Osteocyte (in vitro differentiated cells): ENCODE results near the gene RNF224. TPM values are rescaled to one million over a fixed set of nuclear protein-coding genes. Genes with fewer than 3 reads are reported as not detected.
"Not testable (repeated sequence)": the region's sequence is repeated elsewhere in the genome, so short reads cannot be mapped to it uniquely, and the experiment has no call there.

Experiments used
- DNase-seq: peaks from one replicate; pipeline ENCODE4 v3.0.0; 2021; ENCODE audit warnings: mixed read lengths; ENCODE audit not compliant: unreplicated experiment; ENCODE audit errors: extremely low spot score
- H3K27ac Mint-ChIP-seq: one replicate; pipeline ENCODE4 v1.8.0; 2021; ENCODE audit warnings: mild to moderate bottlenecking, mixed read lengths; ENCODE audit not compliant: unreplicated experiment
- H3K27me3 Mint-ChIP-seq: one replicate; pipeline ENCODE4 v1.8.0; 2021; ENCODE audit warnings: mixed read lengths; ENCODE audit not compliant: unreplicated experiment
- H3K36me3 Mint-ChIP-seq: one replicate; pipeline ENCODE4 v1.8.0; 2021; ENCODE audit warnings: mixed read lengths; ENCODE audit not compliant: unreplicated experiment
- H3K4me1 Mint-ChIP-seq: one replicate; pipeline ENCODE4 v1.8.0; 2021; ENCODE audit warnings: mixed read lengths; ENCODE audit not compliant: unreplicated experiment
- H3K4me3 Mint-ChIP-seq: one replicate; pipeline ENCODE4 v1.8.0; 2021; ENCODE audit warnings: mild to moderate bottlenecking, moderate library complexity, mixed read lengths; ENCODE audit not compliant: unreplicated experiment
- H3K9me3 Mint-ChIP-seq: one replicate; pipeline ENCODE4 v1.8.0; 2021; ENCODE audit warnings: mixed read lengths; ENCODE audit not compliant: unreplicated experiment
- CTCF ChIP-seq: fragments of 200-600 bp; sonication (generic); IDR thresholded peaks from 2 replicates; pipeline ENCODE4 v1.5.0; 2021; ENCODE audit warnings: antibody characterized with exemption, mild to moderate bottlenecking, moderate library complexity
- total RNA-seq: library from RNA; stranded (reverse); gene quantifications from 2 replicates; pipeline ENCODE4 v1.2.1, GENCODE V29; 2021

RNF224 gene
- total RNA-seq, 1 donor from 2014 or later: not detected

- no peaks in the 10 kb centered on the region for H3K36me3 Mint-ChIP-seq
- no peak overlapping the region for H3K27ac Mint-ChIP-seq
- H3K27me3 Mint-ChIP-seq: no peaks in the 10 kb centered on the region
These were observed 9.1 kb downstream of the RNF224 start for GRCh38 chr9:137236238-137236935.

DNA sequence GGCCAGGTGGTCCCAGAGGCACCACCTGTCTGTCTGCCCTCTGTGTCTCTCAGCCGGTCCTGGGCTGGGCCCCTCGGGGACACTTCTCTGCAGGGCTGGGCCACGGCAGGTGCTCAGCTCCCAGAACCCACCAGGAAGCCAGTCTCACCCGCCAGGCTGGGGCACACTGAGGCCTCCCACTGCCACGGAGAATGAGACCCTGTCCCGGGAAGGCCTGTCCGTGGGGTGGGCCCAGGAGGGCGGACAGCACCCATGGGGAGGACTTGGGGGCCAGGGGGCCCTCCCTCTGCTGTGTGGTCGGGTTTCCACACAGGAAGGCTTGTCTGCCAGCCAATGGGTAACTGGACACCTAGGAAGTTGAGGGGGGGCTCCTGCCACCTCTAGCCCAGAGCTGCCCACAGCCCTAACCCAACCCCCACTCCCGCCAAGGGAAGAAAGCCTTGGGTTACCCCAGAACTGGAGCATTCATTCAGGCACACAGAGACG is 9.7 kb downstream of the RNF224 start:
- TF ChIP-seq CTCF: no peak
- no peaks in the 10 kb centered on the region for H3K9me3 Mint-ChIP-seq

More at GRCh38 chr9:137236238-137236935, 9.1 kb downstream of the RNF224 start:
- DNase-seq: peak; percentile 94
- no peak overlapping the region for H3K4me3 Mint-ChIP-seq
- H3K9me3 Mint-ChIP-seq: no peaks in the 10 kb centered on the region
- peaks cover 14% of the 10 kb centered on the region for H3K4me1 Mint-ChIP-seq
- TF ChIP-seq CTCF: peak; percentile 96

GRCh38 chr9:137237759-137238726 is 10.7 kb downstream of the RNF224 start:
- TF ChIP-seq CTCF: no peak
- Mint-ChIP-seq H3K4me1 (peaks cover 24% of the 10 kb centered on the region), H3K4me3 (no peak overlapping the region), H3K27ac (no peak overlapping the region), H3K36me3 (peaks cover 9% of the 10 kb centered on the region), H3K9me3 (no peaks in the 10 kb centered on the region), H3K27me3 (no peaks in the 10 kb centered on the region)
- no peak for DNase-seq

More for the DNA sequence above, 9.7 kb downstream of the RNF224 start:
- DNase-seq: no peak
- Mint-ChIP-seq H3K27me3 (no peaks in the 10 kb centered on the region), H3K4me3 (no peak overlapping the region), H3K4me1 (peaks cover 14% of the 10 kb centered on the region), H3K27ac (no peak overlapping the region), H3K36me3 (no peaks in the 10 kb centered on the region)

GRCh38 chr9:137239541-137240200 is 12.4 kb downstream of the RNF224 start:
- peaks cover 31% of the 10 kb centered on the region for H3K4me1 Mint-ChIP-seq
- H3K27me3 Mint-ChIP-seq, H3K9me3 Mint-ChIP-seq, DNase-seq, H3K36me3 Mint-ChIP-seq: not testable (repeated sequence)
- H3K4me3 Mint-ChIP-seq: peak overlapping the region; percentile 76
- H3K27ac Mint-ChIP-seq: peak overlapping the region; percentile 82

DNA sequence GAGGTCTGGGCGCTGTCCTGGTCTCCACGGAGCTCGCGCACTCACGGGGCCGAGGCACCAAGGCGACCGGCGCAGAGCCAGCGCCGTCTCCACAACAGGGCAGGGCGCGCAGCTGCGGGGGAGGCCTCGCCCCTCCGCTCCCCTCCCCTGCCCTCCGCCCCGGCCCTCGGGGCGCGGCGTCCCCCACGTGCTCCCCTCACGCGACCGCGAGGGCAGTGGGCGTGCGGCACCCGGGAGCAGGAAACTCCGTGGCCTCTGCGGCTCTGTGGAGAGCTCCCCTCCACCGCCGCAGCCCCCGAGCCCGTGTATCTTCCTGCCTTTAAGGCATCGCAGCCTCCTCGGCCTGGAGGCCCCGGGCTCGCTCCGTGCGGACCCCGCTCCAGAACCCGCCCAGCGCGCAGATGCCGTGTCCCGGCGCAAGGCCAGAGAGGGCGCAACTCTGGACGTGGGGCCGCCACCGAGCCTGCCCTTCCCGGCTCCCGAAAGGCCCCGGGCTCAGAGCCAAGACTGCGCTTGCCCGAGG is 13.1 kb downstream of the RNF224 start:
- H3K27me3 Mint-ChIP-seq: no peaks in the 10 kb centered on the region
- H3K9me3 Mint-ChIP-seq: no peaks in the 10 kb centered on the region
- DNase-seq: peak; percentile 91
- H3K36me3 Mint-ChIP-seq: peaks cover 9% of the 10 kb centered on the region
- peak overlapping the region; percentile 76 for H3K4me3 Mint-ChIP-seq
- no peak for TF ChIP-seq CTCF
- H3K4me1 Mint-ChIP-seq: peaks cover 31% of the 10 kb centered on the region
- peak overlapping the region; percentile 82 for H3K27ac Mint-ChIP-seq
